Body of pancreas (tissue), 4 donors: ENCODE results near the gene CAMTA1.

Source experiments
- POLR2A ChIP-seq, 3 donors: fragments of 450-650 bp; IDR thresholded peaks; one replicate each; pipeline ENCODE4 v1.6.1; 2016; ENCODE audit warnings: antibody characterized with exemption in 3 of 3, mild to moderate bottlenecking in 2 of 3
- TF ChIP-seq, protein P1 (sequence below), 7 experiments: fragments of 450-650 bp in 4 of 7; fragments of 200-600 bp in 3 of 7; sonication (generic) in 3 of 7; IDR thresholded peaks; one replicate each; pipeline ENCODE4 v1.5.1; 2016 to 2019; ENCODE audit warnings: antibody characterized with exemption in 7 of 7

DNA sequence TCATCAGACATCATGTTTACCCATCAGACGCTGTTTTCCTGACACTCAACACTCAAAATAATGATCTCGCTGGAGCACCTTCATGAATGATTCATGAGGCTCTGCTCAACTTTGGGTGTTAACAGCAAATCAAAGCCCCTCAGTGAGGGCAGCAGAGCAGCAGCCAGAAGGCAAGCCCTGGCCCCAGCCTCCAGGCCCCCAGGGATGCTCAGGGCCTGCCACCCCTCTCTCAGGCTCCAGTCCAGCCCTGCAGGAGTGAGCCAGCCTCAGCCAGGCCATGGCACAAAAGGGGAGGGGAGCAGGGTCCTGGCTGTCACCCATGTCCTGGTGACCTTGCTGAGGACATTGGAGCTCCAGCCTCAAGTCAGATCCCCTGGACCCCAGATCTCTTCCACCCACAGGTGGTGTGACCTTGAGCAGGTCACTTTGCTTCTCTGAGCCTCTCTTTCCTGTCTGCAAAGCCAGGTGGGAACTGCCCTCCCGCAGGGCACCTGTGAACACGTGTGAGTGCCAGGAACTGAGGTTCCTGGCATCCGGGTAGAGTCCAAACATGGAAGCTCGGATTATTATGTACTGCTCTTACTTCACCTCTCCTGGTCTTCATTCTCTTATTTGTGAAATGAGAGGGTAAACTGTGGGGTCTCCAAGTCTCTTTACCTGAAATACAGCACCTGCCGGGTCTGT lies 824.2 kb downstream of the CAMTA1 start:
- TF ChIP-seq, protein P1, sequence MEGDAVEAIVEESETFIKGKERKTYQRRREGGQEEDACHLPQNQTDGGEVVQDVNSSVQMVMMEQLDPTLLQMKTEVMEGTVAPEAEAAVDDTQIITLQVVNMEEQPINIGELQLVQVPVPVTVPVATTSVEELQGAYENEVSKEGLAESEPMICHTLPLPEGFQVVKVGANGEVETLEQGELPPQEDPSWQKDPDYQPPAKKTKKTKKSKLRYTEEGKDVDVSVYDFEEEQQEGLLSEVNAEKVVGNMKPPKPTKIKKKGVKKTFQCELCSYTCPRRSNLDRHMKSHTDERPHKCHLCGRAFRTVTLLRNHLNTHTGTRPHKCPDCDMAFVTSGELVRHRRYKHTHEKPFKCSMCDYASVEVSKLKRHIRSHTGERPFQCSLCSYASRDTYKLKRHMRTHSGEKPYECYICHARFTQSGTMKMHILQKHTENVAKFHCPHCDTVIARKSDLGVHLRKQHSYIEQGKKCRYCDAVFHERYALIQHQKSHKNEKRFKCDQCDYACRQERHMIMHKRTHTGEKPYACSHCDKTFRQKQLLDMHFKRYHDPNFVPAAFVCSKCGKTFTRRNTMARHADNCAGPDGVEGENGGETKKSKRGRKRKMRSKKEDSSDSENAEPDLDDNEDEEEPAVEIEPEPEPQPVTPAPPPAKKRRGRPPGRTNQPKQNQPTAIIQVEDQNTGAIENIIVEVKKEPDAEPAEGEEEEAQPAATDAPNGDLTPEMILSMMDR (IDR thresholded peaks at IDR 0.05): no peak
- no peak for TF ChIP-seq POLR2A (IDR thresholded peaks at IDR 0.05)
